GM12874 (cell line): Measurements from ENCODE around the gene RIN3.
A peak's percentile ranks its signal among the peaks of the same experiment; 100 is the strongest.

Source experiments
- CTCF ChIP-seq: IDR thresholded peaks from 2 replicates; pipeline ENCODE4 v1.5.1; 2011; ENCODE audit warnings: low read depth, mild to moderate bottlenecking, control low read depth, low read length, moderate library complexity; ENCODE audit not compliant: insufficient read depth

Gene RIN3

DNA sequence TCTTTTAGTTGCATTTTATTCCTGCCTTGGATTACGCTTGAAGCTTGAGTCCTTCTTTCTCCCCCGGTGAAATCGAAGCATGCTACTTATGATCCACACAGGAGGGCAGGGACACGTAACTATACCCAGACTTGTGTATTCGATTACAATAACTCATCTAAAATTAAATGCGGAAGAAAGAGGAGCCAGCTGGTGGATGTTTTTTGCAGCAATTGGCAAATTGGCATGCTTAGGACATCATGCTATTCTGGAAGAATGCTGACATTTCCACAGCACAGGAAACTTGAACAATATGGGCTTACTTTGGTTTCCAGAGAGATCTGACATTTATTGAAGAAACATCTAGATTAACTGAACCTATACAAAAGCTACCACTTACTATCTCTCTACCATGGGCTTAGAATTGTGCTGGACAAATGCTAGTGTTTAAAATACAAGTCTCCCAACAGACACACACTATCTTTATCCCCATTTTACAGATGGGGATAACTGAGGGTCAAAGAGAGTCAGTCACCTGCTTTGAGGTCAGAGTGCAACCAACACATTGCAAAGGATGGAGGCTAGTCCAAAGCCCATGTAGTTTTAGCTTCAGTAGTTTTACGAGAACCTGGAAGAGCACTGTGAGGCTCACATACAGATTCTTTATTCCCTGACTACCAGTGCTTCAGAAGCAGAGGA is 198.5 kb downstream of the RIN3 start:
- no peak for TF ChIP-seq CTCF

DNA sequence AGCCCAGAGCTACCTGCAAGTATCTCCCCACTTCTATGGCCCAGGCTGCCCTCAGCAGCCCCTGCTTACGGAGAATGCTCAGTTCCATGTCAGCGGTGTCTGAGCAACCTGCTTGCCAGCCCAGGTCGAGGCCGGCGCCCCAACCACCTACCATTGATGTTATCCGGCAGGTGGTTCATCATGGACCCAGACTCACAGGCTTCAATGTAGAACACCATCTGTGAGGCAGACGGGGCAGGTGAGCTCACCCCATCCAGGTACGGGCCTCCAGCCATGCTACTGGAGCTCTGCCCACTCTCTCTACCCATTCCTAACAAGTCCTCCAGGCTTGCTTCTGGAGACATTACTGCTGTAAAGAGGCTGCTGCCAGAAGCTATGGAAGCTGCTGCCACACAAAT is 199.1 kb downstream of the RIN3 start:
- TF ChIP-seq CTCF, result no peak

DNA sequence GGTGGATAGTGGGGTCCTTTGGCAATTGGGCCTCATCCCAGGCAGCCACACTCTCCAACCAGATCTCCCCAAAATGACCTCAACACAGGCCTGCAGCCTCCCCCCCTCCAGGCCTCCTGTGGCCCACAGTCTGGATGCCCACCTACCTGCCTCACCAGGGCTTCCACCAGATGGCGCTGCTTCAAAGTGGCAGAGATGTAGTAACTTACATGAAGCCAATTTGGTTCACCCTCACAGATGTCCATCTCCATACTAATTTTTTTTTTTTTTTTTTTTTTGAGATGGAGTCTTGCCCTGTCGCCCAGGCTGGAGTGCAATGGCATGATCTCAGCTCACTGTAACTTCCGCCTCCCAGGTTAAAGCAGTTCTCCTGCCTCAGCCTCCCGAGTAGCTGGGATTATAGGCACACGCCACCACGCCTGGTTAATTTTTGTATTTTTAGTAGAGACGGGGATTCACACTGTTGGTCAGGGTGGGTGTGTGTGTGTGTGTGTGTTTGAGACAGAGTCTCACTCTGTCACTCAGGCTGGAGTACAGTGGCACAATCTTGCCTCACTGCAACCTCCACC is 201.2 kb downstream of the RIN3 start:
- peak; percentile 81 for TF ChIP-seq CTCF

DNA sequence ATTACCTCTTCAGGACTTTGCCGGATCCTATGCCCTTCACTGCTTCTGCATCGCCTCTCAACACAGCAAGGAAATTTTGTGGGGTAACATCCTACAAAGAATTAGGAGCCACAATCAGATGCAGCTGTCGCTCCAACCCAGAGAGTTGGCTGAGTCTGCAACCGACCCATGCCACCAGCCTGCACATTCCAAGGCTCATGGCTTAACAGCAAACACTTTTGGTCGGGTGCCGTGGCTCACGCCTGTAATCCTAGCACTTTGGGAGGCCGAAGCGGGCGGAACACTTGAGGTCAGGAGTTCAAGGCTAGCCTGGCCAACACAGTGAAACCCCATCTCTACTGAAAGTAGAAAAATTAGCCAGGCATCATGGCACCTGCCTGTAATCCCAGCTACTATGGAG is 202.6 kb downstream of the RIN3 start:
- no peak for TF ChIP-seq CTCF

DNA sequence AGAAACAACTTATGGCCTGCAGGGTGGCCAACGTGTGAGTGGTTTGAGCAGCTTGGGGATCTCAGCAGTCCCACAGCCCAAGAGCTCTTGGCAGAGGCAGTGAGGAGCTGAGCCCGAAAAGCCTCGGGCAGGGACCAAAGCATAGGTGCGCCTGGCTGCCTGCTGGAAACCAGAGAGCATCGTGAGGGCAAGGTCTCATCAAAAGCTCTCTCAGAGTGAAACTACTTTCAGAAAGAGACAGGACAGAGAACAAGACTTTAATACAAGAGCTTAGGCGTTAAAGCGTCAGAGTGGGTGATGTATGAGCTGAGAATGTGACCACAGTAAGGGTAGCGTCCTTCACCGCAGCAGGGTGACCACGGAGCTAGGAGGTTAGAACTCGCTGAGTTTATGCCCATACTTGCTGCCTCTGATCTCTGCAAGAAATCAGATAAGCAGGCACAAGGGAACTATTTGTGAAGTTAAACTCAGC is 204.0 kb downstream of the RIN3 start:
- no peak for TF ChIP-seq CTCF

DNA sequence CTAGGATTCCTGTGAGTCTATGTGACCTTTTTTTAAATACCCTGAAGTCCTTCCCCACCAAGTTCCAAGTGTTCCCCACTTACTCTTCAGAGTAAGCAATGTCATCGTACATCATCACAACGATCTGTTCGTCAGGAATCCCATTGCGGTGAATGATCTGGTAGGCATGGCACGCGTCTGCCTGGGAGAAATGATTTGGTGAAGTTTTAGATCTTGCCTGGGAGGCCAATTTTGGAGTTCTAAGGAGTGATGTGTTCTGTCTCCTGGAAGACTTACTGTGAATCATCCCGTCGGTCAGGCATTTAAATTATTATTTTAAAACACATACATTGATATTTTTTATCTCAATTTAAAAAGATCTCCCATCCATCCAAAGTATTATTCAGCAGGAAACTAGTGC is 205.1 kb downstream of the RIN3 start:
- TF ChIP-seq CTCF, result no peak

DNA sequence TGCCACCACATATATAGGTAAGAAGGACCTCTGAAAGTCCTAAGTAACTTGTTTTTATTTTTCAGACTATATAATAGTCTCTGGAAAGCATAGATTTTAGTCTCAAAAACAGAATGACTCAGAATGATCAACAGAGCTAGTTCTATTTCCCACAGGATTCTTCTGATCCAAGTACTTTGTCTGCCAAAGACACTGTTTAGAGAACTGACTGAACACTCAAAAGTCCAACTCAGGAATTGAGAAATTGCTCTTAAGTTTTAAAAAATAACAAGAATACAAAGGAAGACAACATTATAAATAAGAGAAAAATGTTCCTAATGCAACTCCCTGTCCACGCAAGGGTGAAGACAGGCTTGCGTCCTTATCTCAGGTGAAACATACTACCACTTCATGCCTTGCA is 205.8 kb downstream of the RIN3 start:
- TF ChIP-seq CTCF, result no peak
